GM18951 (cell line): ENCODE data around the gene CNOT1.
"Not testable (repeated sequence)": the region's sequence is repeated elsewhere in the genome, so short reads cannot be mapped to it uniquely, and the experiment has no call there.

Experiments
- POLR2A ChIP-seq: IDR thresholded peaks from 4 replicates; pipeline ENCODE4 v1.6.1; 2011; ENCODE audit warnings: mild to moderate bottlenecking; ENCODE audit not compliant: insufficient read length, insufficient read depth; ENCODE audit errors: extremely low read depth
- in situ Hi-C: fragments of 300-500 bp; cut with MboI; formaldehyde crosslinking; loops from one replicate; pipeline ENCODE4 v1.12.0; 2022; ENCODE audit warnings: low sequenced_read_pairs, mixed read lengths, inconsistent platforms; ENCODE audit not compliant: unreplicated experiment

CNOT1 gene

DNA sequence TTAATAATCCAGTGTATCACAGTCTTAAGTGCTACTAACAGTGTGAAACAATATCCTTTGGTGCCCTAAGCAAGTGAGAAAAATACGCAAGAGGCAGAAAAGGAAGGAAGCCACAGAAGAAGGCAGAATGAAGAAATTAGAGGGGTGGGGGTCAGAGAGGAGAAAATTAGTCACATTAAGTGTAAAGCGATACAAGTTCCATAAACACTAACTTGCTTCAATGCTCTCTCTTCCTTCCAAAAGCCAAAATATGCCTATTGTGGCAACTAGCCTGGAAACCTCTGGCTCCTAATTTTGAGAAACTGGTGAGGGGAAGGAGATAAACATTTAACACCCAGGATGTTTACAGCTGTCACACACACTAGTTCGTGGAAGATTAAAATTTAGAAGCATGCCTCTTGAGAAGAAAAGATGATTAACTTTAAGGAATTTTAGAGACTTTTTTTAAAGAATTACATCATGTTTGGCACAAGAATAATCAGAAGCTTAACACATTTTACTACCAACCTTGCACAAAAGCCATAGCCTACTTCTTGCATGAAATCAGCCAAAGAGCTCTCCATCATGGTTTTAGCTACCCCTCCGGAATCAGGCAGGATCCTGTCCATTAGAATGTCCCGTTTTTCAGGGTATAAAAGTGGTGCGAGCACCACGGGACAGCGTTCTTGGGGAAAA lies 44.7 kb downstream of the CNOT1 start:
- TF ChIP-seq POLR2A = no peak
- in situ Hi-C loops = no loop called here

- no peak for TF ChIP-seq POLR2A
- in situ Hi-C loops = no loop called here
Observed at GRCh38 chr16:58582971-58583765, 46.5 kb downstream of the CNOT1 start.

DNA sequence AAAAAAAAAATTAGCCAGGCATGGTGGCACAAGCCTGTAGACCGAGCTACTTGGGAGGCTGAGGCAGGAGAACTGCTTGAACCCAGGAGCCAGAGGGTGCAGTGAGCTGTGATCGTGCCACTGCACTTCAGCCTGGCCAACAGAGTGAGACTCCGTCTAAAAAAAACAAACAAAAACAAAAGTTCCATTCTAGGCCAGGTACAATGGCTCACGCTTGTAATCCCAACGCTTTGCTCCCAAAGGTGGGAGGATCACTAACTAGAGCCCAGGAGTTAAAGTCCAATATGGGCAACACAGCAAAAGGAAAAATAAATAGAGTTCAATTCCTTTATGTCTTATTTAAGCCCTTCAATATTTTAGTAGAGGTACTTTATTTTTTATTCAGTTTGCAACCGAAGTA lies 47.5 kb downstream of the CNOT1 start:
- in situ Hi-C loops = no loop called here
- TF ChIP-seq POLR2A = no peak

DNA sequence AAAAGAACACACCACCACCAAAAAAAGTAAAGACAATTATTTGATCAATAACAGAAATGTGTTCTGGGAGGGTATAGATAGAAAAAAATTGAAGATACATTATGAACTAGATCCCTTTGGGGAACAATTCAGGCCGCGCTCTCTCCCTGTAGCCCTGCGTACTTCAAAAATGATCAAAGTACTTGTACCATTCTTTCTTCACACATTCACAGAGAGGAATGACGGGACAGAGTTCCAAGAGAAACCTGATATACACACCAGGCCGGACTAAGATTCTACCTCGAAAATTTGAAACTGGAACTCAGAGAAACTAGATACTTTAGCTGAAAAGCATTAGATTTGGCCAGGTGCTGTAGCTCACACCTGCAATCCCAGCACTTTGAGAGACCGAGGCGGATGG lies 50.0 kb downstream of the CNOT1 start:
- TF ChIP-seq POLR2A = no peak
- in situ Hi-C loops = no loop called here

GRCh38 chr16:58578642-58579041 lies 51.0 kb downstream of the CNOT1 start:
- in situ Hi-C loops = no loop called here
- TF ChIP-seq POLR2A = no peak

GRCh38 chr16:58577141-58577540 lies 52.5 kb downstream of the CNOT1 start:
- in situ Hi-C loops = no loop called here

DNA sequence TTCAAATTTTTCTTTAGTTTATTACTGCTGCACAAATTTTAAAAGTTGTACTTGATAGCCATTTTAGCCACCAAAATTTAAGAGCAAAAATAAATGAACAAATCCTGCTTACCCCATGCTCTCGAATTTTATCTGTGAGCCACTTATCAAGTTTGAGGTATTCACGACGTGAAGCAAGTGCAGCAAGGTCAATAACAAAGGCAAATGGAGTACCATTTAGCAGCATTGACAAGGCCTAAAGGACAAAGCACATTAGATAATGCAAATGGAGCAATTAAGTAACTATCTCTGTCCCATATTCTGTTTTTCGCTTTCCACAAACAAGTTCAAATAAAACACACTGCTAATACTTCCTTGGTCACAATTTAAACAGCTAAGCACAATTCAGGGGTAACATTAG lies 54.7 kb downstream of the CNOT1 start:
- in situ Hi-C loops = no loop called here
- TF ChIP-seq POLR2A = no peak

More at GRCh38 chr16:58577141-58577540, 52.5 kb downstream of the CNOT1 start:
- no peak for TF ChIP-seq POLR2A

DNA sequence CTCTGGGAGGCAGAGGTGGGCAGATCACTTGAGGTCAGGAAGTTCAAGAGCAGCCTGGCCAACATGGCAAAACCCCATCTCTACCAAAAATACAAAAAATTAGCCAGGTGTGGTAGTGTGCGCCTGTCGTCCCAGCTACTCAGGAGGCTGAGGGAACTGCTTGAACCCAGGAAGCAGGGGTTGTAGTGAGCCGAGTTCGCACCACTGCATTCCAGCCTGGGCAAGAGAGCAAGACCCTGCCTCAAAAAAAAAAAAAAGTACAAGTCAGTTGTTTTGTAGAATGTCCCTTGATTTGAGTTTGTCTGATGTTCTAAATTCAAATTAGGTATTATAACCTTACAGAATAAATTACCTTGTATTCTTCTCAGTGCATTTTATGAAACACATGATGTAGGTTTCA lies 63.9 kb downstream of the CNOT1 start:
- in situ Hi-C loops = not testable (repeated sequence)

DNA sequence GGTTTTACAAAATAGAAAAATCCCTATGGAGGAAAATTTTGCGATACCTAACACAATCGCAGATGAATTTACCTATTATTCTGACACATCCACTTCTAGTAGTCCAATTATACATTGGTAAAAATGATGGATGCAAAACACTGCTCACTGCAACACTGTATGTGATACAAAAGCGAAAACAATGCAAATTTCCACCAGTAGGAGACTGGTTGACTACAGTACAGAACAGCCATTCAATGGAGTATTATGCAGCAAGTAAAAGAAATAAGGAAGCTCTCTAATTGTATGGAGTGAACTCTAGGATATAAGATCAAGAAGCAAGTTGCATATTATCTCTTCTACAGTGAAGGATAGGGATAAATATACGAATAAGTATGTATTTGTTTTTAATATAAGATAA lies 65.9 kb downstream of the CNOT1 start:
- in situ Hi-C loops = no loop called here

GRCh38 chr16:58563235-58563634 lies 66.4 kb downstream of the CNOT1 start:
- no peak for TF ChIP-seq POLR2A
- in situ Hi-C loops = no loop called here

More for the DNA sequence above, 65.9 kb downstream of the CNOT1 start:
- no peak for TF ChIP-seq POLR2A

- in situ Hi-C loops = no loop called here
- TF ChIP-seq POLR2A = no peak
Observed at GRCh38 chr16:58556678-58557077, 72.9 kb downstream of the CNOT1 start.

- in situ Hi-C loops = no loop called here
- TF ChIP-seq POLR2A = no peak
Observed at GRCh38 chr16:58551496-58551895, 78.1 kb downstream of the CNOT1 start.

- in situ Hi-C loops = no loop called here
Observed at GRCh38 chr16:58548378-58548777, 81.2 kb downstream of the CNOT1 start.

DNA sequence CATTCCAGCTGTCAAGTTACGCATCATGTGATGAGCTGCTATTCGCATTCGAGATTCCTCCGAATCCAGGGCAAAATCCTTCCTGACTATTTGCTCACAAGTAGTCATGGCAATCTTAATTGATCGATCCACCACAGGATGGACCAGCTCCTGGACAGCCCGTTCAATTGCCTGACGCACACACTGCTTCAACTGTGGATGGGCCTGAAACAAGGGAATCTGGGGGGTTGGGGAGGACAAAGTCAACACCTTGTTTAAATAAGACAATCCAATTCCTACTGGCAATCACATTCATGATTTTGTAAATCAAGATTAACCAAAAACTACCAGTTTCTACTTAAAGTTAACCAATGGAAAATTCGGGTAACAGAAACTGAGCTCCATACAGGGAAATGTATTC lies 85.9 kb downstream of the CNOT1 start:
- in situ Hi-C loops = no loop called here

More at GRCh38 chr16:58548378-58548777, 81.2 kb downstream of the CNOT1 start:
- TF ChIP-seq POLR2A = no peak

GRCh38 chr16:58542291-58542690 lies 87.3 kb downstream of the CNOT1 start:
- TF ChIP-seq POLR2A = no peak
- in situ Hi-C loops = no loop called here

More for the DNA sequence above, 85.9 kb downstream of the CNOT1 start:
- TF ChIP-seq POLR2A = no peak

DNA sequence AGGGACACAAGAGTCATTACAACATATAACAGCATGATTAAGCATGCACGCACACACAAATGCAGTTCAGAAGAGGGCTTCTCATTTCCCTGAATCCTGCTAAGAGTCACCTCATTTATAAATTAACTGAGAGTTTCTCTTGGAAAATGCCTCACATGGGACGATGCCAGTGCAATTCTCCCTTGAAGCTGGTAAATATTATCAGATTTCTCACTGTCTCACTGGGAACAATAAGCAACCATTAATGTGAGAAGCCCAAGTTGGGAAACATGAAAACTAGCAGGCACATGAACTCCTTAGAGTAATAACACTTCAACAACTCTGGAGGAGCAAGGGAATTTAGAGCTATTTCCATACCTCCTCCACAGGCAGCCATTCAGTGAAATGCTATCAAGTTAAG lies 87.9 kb downstream of the CNOT1 start:
- in situ Hi-C loops = no loop called here

More for the DNA sequence above, 87.9 kb downstream of the CNOT1 start:
- no peak for TF ChIP-seq POLR2A
